HG02938 (cell line): Measurements from ENCODE around the gene SLC10A3.
A peak's percentile ranks its signal among the peaks of the same experiment; 100 is the strongest.
"Not testable (repeated sequence)": the region's sequence is repeated elsewhere in the genome, so short reads cannot be mapped to it uniquely, and the experiment has no call there.

Experiments
- ATAC-seq: cut with Tn5 transposase; IDR thresholded peaks from one replicate; pipeline ENCODE4 v1.9.1; 2021; ENCODE audit warnings: mild to moderate bottlenecking, moderate library complexity; ENCODE audit not compliant: unreplicated experiment

SLC10A3 gene

DNA sequence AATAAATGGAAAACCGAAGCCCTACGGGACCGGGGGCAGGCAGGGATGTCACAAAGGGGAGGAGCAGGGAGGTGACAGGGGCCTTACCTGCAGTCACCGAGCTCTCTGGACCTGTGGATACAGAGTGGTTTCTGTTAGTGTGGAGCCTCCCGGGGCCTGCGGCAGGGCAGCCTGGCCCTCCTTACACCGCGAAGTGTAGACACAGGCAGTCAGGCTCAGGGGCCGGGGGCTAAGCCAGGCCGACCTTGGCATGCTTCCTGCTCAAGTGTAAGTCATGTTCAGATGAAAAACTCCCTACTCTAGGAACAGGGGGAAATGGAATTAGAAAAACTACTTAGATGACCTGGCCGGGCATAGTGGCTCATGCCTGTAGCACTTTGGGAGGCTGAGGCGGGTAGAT, 21.3 kb upstream of the SLC10A3 start:
- ATAC-seq = no peak

DNA sequence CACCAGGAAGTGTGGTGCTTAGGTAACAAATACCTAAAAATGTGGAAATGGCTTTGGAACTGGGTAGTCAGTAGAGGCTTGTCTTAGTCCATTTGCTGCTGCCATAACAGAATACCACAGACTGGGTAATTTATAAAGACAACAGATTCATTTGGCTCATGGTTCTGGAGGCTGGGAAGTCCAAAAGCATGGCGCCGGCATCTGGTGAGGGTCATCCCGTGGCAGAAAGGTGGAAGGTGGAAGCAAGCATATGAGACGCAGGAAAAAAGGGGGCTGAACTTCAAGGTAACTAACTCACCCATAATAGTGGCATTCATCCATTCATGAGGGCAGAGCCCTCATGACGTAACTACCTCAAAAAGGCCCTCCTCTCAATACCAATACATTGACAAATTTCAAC, 19.0 kb upstream of the SLC10A3 start:
- no peak for ATAC-seq

DNA sequence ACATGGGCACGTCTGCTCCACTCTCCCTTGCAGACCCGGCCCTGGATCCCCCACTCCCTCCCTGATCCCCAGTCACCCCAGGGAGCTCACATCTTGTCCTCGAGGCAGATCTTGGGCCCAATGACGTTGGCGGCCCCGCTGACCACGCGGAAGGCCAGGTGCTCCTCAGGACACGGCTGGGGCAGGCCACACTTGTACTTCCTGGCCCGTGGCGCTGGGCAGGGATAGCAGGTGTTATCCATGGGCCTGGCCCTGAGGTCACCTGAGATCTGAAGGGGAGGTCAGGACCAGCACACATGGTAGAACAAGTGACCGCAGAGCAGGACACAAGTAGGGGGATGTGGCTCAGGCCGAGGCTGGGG, 17.9 kb upstream of the SLC10A3 start:
- no peak for ATAC-seq

DNA sequence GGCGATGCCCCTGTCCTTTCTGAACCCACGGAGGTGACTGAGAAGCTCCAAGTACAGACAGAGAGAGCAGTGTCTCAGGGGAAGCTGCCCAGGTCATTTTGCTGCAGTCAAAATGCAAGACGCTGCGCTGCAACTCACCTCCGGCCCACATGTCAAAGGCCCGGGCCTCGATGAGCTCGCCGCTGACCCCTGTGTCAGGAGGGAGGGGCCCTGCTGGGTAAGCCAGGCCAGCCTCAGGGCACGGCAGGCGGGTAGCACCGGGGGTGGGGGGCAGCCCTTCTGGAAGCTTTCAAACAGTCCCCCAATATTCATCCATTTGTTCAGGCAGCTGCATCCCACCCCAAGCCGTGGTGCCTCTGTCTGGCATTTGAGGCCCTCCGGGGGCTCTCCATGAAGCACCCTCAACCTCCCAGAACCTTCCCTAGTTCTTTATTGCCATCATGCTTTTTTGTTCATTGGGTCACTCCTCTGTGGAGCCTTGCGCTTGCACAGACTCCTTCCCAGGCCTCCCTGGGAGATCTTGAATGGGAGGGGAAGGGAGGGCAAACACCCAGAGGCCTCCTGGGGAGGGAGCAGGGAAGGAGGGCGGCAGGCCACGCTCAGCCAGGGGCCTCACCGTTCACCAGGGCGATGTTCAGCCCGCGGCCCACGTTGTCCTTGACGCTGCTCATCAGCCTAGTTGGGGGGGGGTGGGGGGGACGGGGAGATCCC, 17.4 kb upstream of the SLC10A3 start:
- no peak for ATAC-seq

DNA sequence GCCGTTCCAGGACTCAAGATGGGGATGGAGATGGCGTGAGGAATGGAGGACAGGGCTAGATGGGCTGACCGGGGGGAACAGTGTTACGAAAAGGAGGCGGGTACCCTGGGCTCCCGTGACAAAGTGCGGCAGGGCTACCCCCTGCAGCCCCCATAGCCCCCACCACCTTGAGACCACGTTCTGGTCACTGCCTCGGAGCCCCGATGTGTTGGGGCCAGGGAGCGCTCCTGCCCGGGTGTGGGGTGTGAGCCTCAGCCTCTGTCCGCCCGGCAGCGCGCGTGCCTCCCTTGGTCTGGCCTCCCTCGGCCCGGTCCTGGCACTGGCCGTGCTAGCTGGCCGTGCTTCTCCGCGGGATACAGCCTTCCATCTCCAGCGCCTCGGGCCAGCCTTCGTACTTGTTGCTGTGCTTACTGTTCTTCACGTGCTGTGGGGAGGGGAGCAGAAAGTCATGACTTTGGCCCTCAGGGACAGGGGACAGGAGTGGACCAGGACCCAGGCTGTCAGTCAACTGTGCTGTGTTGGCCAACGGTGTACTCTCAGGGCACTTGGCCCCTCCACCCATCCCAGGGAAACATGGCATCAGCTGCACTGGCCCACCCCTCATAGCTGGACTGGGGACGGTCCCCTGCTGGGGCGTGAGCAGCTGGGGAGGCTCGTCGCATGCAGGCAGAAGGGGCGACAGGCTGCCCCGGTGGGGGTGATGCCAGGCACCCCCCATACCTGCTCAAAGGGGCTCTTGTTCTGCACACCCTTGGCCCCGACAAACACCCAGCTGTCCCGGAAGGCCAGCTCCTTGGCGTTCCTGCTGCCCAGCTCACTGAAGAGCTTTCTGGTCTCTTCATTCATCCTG, 16.3 kb upstream of the SLC10A3 start:
- no peak for ATAC-seq

DNA sequence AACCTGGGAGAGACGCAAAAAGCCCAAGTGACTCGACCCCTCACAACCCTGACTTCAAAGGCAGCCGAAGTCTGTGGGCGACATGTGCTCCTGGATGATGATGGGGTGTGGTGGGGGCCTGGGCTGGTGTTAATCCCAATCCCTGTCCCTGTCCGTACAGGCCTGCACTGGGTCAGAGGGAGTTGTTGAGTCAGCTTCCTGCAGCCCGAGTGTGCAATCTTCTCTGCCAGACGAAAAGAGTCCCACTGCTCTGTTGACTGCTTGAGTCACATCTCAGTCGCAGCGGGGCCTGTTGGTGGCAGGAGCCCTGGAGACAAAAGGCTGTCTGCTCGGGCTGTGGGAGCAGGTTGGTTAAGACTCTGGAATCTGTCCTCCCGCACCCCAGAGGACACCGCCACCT, 15.3 kb upstream of the SLC10A3 start:
- no peak for ATAC-seq

DNA sequence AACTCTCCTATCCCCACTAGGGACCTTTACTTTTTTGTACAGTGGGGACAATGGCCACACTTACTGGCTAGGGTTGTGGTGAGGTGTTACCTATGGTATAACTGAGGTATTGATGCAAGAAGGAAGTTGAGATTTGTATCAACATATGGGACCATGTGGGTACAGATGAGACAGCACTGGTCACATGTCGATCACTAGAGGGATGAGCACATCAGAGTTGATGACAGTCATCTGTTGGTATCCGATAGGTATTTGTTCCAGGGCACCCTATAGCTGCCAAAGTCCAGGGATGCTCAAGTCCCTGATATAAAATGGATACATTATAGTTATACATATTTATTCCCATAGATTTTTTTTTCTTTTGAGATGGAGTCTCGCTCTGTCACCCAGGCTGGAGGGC, 12.6 kb upstream of the SLC10A3 start:
- ATAC-seq = no peak

DNA sequence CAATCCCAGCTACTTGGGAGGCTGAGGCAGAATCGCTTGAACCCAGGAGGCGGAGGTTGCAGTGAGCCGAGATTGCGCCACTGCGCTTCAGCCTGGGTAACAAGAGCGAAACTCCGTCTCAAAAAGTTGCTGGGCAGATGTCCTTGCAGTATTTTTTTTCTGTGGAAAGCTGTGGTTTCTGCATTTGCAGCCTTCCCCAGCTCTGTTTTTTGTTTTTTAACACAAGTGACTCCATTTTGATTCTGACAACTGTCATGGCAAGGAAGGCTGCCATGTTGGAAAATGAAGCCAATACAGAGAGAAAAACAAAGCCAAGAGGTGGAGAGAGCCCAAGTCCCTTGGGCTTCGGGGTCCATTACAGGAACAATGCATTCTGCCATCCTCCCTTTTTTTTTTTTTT, 11.7 kb upstream of the SLC10A3 start:
- ATAC-seq = no peak

DNA sequence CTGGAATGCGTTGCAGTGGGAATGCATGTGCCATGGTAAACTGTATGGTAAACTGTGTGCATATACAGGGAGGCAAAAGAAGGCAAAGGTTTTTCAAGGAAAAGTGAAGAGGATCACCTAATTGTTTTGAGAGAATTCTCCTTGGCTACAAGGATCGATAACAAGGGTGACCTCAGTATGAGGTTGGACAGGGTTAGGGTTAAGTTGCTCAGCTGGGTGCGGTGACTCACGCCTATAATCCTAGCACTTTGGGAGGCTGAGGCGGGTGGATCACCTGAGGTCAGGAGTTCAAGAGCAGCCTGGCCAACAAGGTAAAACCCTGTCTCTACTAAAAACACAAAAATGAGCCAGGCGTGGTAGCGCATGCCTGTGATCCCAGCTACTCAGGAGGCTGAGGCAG, 11.0 kb upstream of the SLC10A3 start:
- ATAC-seq = not testable (repeated sequence)

DNA sequence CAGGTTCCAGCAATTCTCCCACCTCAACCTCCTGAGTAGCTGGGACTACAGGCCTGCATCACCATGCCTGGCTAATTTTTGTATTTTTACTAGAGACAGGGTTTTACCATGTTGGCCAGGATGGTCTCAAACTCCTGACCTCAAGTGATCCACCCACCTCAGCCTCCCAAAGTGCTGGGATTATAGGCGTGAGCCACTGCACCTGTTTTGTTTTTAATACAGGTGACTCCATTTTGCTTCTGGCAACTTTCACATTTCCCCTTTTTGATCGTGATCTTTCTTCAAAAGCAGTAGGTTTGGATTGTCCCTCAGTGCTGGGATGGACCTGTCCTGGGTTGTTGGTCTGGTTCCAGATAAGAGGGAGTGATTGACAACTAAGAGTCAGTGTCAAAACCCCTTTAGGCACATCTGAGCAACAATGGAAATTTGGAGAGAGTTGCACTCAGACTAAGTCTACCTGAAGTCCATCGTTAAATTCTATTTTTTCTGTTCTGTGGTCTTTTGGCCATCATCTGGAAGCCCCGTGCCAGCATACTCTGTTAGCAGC, 6.2 kb upstream of the SLC10A3 start:
- ATAC-seq = not testable (repeated sequence)

DNA sequence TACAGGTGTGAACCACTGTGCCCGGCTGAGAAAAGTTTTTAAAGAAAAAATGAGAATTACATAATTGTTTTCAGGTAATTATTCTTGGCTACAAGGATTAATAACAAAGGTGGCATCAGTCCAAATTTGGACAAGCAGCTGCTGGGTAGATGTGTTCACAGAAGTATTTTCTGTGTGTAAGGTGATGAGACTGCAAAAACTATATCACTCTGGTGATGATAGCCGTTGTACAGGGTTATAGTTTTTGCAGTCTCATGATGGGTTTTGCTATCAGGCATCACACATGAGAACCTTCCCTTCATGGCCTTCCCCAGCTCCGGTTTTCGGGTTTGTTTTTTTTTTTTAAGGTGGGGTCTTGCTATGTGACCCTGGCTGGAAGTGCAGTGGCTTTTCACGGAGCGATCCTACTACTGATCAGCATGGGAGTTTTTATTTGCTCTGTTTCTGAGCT, 5.1 kb upstream of the SLC10A3 start:
- ATAC-seq = no peak

DNA sequence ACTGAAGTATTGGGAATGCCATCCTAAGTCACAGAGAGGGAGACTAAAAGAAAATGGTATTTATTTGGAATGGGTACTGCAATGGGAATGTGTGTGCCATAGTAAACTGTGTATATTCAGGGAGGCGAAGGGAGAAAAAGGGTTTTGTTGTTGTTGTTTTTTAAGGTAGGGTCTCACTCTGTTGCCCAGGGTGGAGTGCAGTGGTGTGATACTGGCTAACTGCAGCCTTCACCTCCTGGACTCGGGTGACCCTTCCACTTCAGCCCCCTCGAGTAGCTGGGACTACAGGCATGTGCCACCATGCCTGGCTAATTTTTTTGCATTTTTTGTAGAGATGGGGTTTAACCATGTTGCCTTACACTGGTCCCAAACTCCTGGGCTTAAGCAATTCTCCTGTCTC, 4.3 kb upstream of the SLC10A3 start:
- ATAC-seq = no peak

DNA sequence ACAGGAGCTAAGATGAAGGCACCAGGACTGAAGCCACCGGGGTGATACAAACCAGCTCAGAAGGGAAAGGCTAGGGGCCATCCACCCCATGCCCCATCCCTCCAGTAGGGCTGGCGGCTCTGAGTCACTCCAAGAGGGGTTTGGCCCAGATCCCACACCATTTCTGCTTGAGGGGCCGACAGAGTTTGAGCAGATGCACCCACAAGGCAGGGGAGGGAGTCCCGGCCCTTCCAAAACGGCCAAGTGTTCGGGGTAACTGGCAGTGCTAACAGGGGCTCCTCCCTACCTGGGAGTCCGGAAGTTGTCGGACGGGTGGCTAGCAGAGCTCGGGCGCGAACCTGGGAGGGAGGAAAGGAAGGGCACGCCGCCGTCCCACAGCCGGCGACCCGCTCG, 412 bp downstream of the SLC10A3 start:
- peak; percentile 18 for ATAC-seq

DNA sequence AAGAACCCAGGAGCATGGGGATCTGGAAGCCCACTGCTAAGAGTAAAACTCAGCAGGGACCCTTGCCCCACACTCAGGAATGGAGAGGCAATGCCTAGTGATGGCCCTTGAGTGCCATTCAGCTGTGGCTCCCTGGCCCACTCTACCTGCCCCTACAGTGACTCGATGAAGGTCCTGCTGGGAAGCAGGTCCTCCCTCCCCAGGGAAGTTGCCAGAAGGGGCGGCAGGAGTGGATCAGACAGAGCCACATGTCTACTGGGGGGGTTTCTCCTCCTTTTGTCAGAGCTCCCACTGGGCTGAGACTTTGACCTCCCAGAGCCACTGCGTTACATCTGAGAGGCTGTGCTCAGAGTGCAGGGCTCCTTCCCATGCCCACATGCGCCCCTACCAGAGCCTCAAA, 1.2 kb downstream of the SLC10A3 start:
- ATAC-seq = no peak

DNA sequence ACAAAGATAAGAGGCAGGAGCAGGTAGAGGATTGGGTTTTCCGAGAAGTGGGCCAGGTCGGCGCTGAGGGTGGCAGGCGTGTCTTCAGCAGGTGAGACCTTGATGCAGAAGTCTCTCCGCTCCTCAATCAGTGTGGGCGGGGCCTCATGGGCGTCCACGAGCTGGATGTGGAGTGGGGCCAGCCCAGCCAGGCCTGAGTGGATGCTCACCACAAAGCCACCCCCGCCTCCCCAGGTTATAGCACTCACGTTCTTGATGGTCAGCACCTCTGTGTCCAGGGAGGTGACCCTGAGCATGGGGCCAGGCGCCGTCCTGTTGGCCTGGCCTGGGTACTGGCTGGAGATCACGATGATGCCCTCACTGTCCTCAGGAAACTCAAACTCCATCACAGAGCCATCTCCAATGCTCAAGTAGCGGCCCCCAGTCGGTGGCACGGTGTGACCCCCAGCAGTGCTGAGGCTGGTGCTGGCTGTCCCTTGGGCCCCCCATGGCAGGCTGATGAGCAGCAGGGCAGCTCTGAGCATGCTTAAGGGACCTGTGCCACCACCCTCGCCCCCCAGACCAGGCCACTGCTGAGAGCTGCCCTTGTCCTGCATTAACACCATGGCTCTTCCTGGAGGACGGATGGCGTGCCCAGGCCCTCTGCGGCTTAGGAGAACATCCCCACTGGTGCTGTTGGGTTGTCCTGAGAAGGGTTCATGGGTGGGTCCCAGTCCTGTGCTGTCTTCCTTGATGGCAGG, 1.9 kb downstream of the SLC10A3 start:
- ATAC-seq = no peak

DNA sequence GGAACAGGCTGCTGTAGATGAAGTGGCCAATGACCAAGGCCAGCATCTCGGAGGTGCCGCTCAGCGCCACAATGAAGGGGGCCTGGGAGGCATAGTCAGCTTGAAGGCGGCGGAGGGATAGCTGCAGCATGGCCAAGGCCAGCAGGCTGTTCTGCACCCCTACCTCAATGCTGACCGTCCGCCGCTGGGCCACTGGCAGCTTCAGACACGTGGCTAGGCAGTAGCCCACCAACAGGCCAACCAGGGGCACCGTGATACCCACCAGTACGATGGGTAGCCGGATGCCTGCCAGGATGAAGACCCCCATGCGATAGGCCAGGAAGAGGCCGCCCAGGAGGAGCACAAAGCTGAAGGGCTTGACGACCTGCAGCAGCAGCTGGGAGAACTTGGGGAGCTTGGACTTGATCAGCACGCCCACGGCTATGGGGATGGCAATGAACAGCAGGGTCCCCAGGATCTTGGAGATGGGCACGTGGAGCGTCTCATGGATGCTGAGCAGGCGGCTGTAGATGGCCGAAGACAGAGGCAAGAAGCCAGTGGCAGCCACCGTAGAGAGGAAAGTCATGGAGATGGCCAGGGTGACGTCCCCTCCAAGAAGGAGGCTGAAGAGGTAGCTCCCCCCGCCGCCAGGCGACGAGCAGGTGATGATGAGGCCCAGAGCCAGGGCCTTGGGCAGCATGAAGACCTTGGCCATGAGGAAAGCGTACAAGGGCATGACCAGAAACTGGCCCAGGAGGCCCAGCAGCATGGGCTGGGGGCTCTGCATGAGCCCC, 2.7 kb downstream of the SLC10A3 start:
- ATAC-seq = no peak

DNA sequence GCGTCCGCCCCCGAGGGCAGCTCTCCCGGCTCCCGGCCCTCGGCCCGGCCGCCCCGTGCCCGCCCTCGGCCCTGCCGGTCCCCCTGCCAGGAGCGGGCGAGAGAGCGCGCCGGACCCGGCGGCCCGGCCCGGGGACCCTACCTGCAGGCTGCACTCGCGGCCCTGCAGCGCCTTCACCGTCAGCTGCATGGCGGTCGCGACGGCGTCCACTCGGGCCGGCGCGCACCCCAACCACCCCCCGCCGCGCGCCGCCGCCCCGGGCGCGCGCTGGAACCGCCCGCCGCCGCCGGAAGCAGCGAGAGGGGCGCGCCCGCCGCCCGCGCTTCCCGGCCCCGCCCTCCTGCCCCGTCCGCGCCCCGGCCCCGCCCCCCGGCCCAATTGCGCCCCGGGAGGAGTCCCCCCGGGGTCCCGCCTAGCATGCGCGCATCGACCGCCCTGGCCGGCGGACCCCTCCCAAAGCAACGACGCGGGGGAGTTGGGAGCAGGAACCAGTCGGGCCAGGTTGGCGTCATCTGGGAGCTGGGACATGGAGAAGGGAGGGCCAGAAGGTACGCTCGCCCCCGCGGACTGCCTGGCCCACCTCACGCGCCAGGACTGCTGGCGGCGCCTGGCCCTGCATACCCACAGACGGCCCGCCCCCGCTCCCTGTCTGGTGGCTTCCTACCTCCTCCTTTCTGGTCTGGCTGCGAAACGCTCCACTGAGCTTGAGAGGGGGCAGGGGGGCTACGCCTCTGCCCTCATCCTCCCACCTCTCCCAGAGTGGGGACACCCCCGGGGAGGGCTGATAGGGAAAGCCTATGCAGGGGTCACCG, 3.8 kb downstream of the SLC10A3 start, which contains the start of gene UBL4A:
Gene UBL4A, minus strand, starts transcription at position 220 of the 812 bp plus-strand sequence. Its CDS starts 31 bp downstream, at position 189.
- ATAC-seq = no peak

DNA sequence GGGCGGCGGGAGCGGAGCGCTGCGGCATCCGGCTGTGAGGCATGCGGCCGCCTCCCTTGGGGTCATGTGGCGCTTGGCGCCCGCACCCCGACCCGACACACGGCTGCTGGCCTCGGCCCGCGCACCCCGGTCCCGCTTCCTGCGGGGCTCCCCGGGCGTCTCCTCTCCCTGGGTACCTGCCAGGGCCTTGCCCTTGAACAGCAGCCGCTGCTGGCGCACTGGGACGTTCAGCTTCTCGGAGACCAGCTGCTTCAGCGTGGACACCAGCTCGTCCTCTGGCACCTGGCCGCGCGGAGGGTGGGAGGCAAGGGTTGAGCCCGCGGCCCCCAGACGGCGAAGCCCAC, 4.4 kb downstream of the SLC10A3 start:
- no peak for ATAC-seq

DNA sequence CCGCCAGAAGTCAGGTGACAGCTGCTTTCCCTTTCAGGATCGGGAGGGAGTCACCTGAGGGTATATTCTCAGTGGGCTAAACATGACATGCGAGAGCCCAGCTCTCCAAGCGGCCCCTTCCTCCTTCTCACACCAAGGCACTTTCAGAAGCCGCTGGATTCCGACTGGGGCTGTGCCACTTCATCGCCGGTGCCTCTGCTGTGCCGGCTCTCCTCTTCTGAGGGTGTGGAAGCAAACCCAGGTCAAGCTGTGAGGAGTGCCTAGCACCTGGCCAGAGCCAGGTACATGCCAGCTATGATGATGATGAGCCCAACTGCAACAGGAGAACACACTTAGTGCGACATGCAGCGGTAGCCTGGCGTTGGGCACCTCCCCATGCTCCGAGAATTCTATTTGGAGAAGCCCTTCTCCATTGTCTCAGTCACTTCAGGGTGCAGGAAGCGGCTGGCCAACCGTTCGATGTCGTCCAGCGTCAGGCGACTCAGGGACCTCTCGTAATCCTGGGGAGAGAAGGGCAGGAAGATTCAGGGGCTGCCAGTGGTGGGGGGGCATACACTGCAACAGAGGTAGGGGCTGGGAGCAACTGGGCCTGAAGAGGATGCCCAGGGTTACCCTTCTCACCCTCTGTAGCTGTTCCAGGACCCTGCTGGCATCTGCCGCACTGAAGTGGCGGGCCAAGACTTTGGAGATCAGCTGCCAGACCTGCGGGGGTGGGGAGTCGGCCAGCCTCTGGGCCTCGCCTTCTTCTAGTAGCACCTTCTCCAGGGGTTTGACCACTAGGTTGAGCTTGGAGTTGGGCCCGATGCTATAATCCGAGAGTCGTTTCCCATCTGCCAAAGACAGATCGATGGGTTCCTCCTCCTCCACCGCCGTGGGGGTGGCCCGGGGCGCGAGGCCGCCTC, 5.0 kb downstream of the SLC10A3 start:
- ATAC-seq = no peak
